Pancreas (tissue), 10 donors: ENCODE results near the gene ATP5MC2. TPM values are rescaled to one million over a fixed set of nuclear protein-coding genes. Genes with fewer than 3 reads are reported as not detected.
"Not testable (repeated sequence)": the region's sequence is repeated elsewhere in the genome, so short reads cannot be mapped to it uniquely, and the experiment has no call there.

Experiments used
- ATAC-seq, 4 donors: fragments of 200-7000 bp; cut with Tn5 transposase; one replicate each; pipeline versions ENCODE4 v1.8.0 to v1.9.1; 2020; ENCODE audit warnings: mild to moderate bottlenecking in 4 of 4, moderate library complexity in 4 of 4
- DNase-seq, 6 donors: peaks; one replicate each; pipeline ENCODE4 v3.0.0-alpha.2; 2020
- FAIRE-seq: peaks from 2 replicates; lab custom pipeline; 2012; peaks lifted over from hg19 to GRCh38; lab: Jason Lieb, UNC
- H3K27ac ChIP-seq, 4 donors: fragments of 200-600 bp; sonication (generic); 1 replicate in 3 of 4; 2 replicates in 1 of 4; pipeline versions ENCODE4 v1.5.0 to v1.8.0; 2020
- H3K27me3 ChIP-seq, 4 donors: fragments of 200-600 bp; one replicate each; pipeline ENCODE4 v1.8.0; 2021
- H3K36me3 ChIP-seq, 3 donors: fragments of 200-600 bp; sonication (generic) in 1 of 3; one replicate each; pipeline versions ENCODE4 v1.5.0 to v1.8.0; 2020 to 2021
- H3K4me1 ChIP-seq, 3 donors: fragments of 200-600 bp; one replicate each; pipeline ENCODE4 v1.8.0; 2021
- H3K4me3 ChIP-seq, 4 donors: fragments of 200-600 bp; sonication (generic) in 2 of 4; one replicate each; pipeline versions ENCODE4 v1.5.0 to v1.8.0; 2020 to 2021
- H3K9me3 ChIP-seq, 4 donors: fragments of 200-600 bp; one replicate each; pipeline ENCODE4 v1.8.0; 2021
- WGBS, 2 donors: extraction: QIAGEN DNeasy Blood & Tissue Kit; methylation state at CpG; one replicate each; pipeline ENCODE4 v1.1.7; 2013; 5-methylcytosine and 5-hydroxymethylcytosine counted together
- intact Hi-C, 3 donors: fragments of 100-400 bp; cut with DNase I; formaldehyde crosslinking; loops; one replicate each; pipeline versions ENCODE4 v1.11.1 to v1.14.2; 2022
- polyA plus RNA-seq, 2 donors: library from polyadenylated mRNA; stranded (reverse); fragments of 200-250 nt; gene quantifications; one replicate each; pipeline ENCODE4 v1.2.3, GENCODE V29; 2013
- total RNA-seq, 6 donors: library from RNA; stranded (reverse); fragmentation: NEBNext Ultra II Directional in 4 of 6; extraction: Animal tissue kit (Norgen Biotek cat#: 25700) in 4 of 6; gene quantifications; one replicate each; pipeline versions ENCODE4 v1.2.1 to v1.2.4, GENCODE V29; 2021 to 2023
- TF ChIP-seq, protein P1 (sequence below), 4 donors: fragments of 200-600 bp; sonication (generic) in 3 of 4; IDR thresholded peaks; one replicate each; pipeline versions ENCODE4 v1.5.0 to v1.8.0; 2021; ENCODE audit warnings: antibody characterized with exemption in 4 of 4
- donor health status: healthy with polysubstance abuse.
- donor health status: DM: no; HTN: no; CAD: no; lungs with moderate emphysema.
- donor health status: DM: no; HTN: no; CAD: no.
- donor health status: control.
- donor health status: control.
- donor health status: Bipolar disorder and iron deficiency.
- donor health status: DM: yes; HTN: yes; CAD: no.
- donor health status: DM: no; HTN: no; CAD: no.
- donor health status: DM: no; HTN: no; CAD: no.
- donor health status: DM: yes; HTN: yes; CAD: no.

Gene ATP5MC2
- total and polyA plus RNA-seq, 8 donors = 134 to 350 (median 188) TPM

DNA sequence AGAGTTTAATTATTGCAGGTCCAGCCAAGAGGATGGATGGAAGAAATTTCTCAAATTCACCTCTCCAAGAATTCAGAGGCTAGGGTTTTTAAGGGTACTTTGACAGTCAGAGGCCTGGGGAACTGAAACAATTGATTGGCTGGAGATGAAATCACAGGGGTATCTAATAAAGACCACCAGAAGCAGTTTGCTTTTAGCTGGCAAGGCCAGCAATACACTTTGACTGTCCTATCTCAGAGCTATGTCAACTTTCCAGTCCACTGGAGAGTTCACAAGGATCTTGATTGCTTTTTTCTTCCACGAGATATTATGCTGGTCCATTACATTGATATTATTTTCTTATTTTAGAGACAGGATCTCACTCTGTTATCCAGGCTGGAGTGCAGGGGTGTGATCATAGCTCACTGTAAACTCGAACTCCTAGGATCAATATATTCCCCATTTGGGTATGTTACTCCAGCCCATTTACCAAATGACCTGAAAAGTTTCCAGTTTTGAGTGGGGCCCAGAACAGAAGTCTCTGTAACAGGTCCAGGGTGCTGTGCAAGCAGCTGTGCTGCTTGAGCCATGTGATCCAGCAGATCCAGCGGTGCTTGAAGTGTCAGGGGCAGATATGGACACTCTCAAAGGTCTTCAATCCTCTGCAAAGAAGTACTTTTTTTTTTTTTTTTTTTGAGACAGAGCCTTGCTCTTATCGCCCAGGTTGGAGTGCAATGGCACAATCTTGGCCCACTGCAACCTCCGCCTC lies 32.5 kb downstream of the ATP5MC2 start:
- ATAC-seq = no peak
- no peak overlapping the region for H3K27ac ChIP-seq

DNA sequence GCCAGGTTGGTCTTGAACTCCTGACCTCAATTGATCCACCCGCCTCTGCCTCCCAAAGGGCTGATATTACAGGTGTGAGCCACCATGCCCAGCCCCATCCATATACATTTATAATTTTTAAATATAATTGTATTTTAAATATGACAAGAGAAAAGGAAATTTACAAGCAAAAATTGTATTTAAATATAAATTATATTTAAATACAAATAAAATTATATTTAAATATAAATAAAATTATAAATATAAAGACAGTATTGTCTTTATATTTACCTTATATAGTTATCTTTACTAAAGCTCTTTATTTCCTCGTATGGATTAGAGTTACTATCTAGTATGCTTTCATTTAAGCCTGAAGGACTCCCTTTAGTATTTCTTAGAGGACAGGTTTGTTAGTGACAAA lies 37.8 kb downstream of the ATP5MC2 start:
- DNase-seq (no peak), ATAC-seq (no peak), FAIRE-seq (no peak)
- TF ChIP-seq, protein P1, sequence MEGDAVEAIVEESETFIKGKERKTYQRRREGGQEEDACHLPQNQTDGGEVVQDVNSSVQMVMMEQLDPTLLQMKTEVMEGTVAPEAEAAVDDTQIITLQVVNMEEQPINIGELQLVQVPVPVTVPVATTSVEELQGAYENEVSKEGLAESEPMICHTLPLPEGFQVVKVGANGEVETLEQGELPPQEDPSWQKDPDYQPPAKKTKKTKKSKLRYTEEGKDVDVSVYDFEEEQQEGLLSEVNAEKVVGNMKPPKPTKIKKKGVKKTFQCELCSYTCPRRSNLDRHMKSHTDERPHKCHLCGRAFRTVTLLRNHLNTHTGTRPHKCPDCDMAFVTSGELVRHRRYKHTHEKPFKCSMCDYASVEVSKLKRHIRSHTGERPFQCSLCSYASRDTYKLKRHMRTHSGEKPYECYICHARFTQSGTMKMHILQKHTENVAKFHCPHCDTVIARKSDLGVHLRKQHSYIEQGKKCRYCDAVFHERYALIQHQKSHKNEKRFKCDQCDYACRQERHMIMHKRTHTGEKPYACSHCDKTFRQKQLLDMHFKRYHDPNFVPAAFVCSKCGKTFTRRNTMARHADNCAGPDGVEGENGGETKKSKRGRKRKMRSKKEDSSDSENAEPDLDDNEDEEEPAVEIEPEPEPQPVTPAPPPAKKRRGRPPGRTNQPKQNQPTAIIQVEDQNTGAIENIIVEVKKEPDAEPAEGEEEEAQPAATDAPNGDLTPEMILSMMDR (IDR thresholded peaks at IDR 0.05) = no peak
- intact Hi-C loops = no loop called here
- no peaks in the 10 kb centered on the region for H3K36me3 ChIP-seq
- H3K4me1 ChIP-seq = no peaks in the 10 kb centered on the region
- 67 to 74% methylated on average over 2 of the region's 2 CpGs for WGBS, 2 donors
- H3K9me3 ChIP-seq = no peaks in the 10 kb centered on the region
- no peaks in the 10 kb centered on the region for H3K27me3 ChIP-seq
- no peak overlapping the region for H3K27ac ChIP-seq
- H3K4me3 ChIP-seq = no peak overlapping the region

More for the DNA sequence above, 32.5 kb downstream of the ATP5MC2 start:
- Histone ChIP-seq H3K9me3 (no peaks in the 10 kb centered on the region), H3K4me1 (no peaks in the 10 kb centered on the region), H3K27me3 (no peaks in the 10 kb centered on the region), H3K36me3 (no peaks in the 10 kb centered on the region), H3K4me3 (no peak overlapping the region)
- 52 to 70% methylated on average over 5 of the region's 5 CpGs for WGBS, 2 donors
- DNase-seq = no peak
- no peak for FAIRE-seq
- TF ChIP-seq, protein P1 (IDR thresholded peaks at IDR 0.05) = no peak
- intact Hi-C loops = no loop called here

DNA sequence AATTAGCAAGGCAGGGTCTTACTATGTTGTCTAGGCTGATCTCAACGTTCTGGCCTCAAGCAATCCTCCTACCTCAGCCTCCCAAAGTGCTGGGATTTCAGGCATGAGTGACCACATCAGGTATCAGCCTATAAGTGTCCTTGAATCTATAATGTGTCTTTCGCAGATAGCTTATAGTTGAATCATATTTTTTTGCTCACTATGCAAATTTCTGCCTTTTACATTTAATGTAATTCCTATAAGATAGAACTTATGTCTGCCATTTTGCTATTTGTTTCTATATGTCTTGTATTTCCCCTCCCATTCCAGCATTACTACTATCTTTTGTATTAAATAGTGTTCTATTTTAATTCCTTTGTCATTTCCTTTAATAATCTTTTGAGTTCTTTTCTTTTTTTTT lies 39.2 kb downstream of the ATP5MC2 start:
- no peak for FAIRE-seq
- Histone ChIP-seq H3K27ac (no peak overlapping the region), H3K4me1 (no peaks in the 10 kb centered on the region), H3K27me3 (no peaks in the 10 kb centered on the region), H3K36me3 (no peaks in the 10 kb centered on the region), H3K4me3 (no peak overlapping the region), H3K9me3 (no peaks in the 10 kb centered on the region)
- ATAC-seq = no peak
- no peak for DNase-seq
- TF ChIP-seq, protein P1 (IDR thresholded peaks at IDR 0.05) = no peak
- intact Hi-C loops = no loop called here
- 34% methylated on average over 2 of the region's 2 CpGs for WGBS, 2 donors

DNA sequence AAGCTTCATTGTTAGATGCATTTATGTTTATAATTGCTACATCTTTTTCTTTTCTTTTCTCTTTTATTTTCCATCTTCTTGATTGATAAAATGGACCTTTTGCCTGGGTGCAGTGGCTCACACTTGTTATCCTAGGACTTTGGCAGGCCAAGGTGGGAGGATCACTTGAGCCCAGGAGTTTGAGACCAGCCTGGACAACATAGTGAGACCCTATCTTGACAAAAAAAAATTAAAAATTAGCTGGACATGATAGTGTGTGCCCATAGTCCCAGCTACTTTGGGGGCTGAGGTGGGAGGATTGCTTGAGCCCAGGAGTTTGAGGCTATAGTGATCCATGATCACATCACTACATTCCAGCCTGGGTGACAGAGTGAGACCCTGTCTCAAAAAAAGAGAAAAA lies 40.2 kb downstream of the ATP5MC2 start:
- H3K27ac ChIP-seq, ATAC-seq, H3K4me3 ChIP-seq, DNase-seq, H3K27me3 ChIP-seq, FAIRE-seq, intact Hi-C loops, H3K9me3 ChIP-seq, H3K4me1 ChIP-seq, H3K36me3 ChIP-seq: not testable (repeated sequence)

DNA sequence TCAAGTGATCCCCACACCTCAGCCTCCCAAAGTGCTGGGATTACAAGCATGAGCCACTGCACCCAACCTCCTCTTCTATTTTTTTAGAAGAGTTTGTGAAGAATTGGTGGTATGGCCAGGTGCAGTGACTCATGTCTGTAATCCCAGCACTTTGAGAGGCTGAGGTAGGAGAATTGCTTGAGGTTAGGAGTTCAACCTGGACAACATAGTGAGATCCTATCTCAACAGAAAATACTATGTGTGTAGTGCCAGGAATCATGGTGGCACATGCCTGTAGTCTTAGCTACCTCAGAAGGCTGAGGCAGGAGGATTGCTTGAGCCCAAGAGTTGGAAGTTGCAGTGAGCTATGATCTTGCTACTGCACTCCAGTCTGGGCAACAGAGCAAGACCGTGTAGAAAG lies 44.2 kb downstream of the ATP5MC2 start:
- Histone ChIP-seq H3K4me3 (no peak overlapping the region), H3K36me3 (no peaks in the 10 kb centered on the region), H3K27ac (no peak overlapping the region), H3K4me1 (peaks cover 0 to 6% (median 4%) of the 10 kb centered on the region in 3 donors), H3K27me3 (no peaks in the 10 kb centered on the region), H3K9me3 (no peaks in the 10 kb centered on the region)
- no peak for DNase-seq
- 60% methylated on average over 1 of the region's 1 CpG; no CpG with 5 or more reads in 1 of the 2 donors for WGBS, 2 donors
- ATAC-seq = no peak
- TF ChIP-seq, protein P1 (IDR thresholded peaks at IDR 0.05) = no peak
- intact Hi-C loops = no loop called here
- no peak for FAIRE-seq
